ENCODE measurements around the gene IRF9.

The IRF9 gene

GRCh38 chr14:24190416-24190815, 29.4 kb downstream of the IRF9 start:
- TF ChIP-seq REST (IDR thresholded peaks at IDR 0.05; ENCODE audit: insufficient read depth in 1 of 2, low read depth in 2 of 2, low read length in 2 of 2) (no peak), POLR2AphosphoS5 (IDR thresholded peaks at IDR 0.05; ENCODE audit: low read depth, low read length) (no peak), SIN3A (IDR thresholded peaks at IDR 0.05; ENCODE audit: borderline replicate concordance, insufficient read depth, low read length) (no peak), FOXP2 (optimal IDR thresholded peaks at IDR 0.05; ENCODE audit: borderline replicate concordance, extremely low read depth, extremely low read length, insufficient read depth) (no peak), TAF1 (IDR thresholded peaks at IDR 0.05; ENCODE audit: borderline replicate concordance, insufficient read depth, low read length) (no peak)

GRCh38 chr14:24192933-24193332, 31.9 kb downstream of the IRF9 start:
- TF ChIP-seq REST (IDR thresholded peaks at IDR 0.05; ENCODE audit: insufficient read depth in 1 of 2, low read depth in 2 of 2, low read length in 2 of 2), result no peak
- TF ChIP-seq FOXP2 (optimal IDR thresholded peaks at IDR 0.05; ENCODE audit: borderline replicate concordance, extremely low read depth, extremely low read length, insufficient read depth), result no peak
- no peak for TF ChIP-seq POLR2AphosphoS5 (IDR thresholded peaks at IDR 0.05; ENCODE audit: low read depth, low read length)
- no peak for TF ChIP-seq SIN3A (IDR thresholded peaks at IDR 0.05; ENCODE audit: borderline replicate concordance, insufficient read depth, low read length)
- no peak for TF ChIP-seq TAF1 (IDR thresholded peaks at IDR 0.05; ENCODE audit: borderline replicate concordance, insufficient read depth, low read length)

DNA sequence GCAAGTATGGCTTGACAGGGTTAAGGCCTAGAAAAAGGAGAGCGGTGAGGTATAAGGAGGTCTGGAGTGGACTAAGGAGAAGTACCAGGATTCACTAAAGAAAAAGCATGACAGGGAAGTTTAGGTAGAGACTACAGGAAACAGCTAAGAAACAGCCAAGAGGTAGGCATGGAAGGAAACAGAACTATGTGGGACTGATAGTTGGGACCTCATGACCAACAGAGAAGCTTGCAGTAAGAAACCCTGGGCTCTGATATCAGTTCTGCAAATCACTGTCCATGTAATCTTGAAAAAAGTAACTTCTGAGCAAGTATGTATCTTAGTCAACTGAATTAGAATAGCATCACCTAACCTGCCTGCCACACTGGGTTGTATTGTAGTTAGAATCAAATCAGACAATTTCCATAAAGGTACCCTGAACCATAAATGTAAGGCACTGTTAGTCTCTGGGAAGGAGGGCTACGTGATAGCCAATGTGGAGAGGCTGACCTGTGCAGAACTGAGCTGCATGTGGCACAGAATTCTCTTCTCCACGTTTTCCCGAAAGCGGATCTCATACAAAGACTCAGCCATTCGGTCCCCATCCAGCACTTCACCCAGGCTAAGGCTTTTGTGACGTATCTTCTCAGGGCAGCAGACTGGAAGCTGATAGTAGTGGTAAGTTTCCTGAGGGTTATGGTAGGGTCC, 33.3 kb downstream of the IRF9 start:
- TF ChIP-seq REST (IDR thresholded peaks at IDR 0.05; ENCODE audit: insufficient read depth in 1 of 2, low read depth in 2 of 2, low read length in 2 of 2) (no peak), FOXP2 (optimal IDR thresholded peaks at IDR 0.05; ENCODE audit: borderline replicate concordance, extremely low read depth, extremely low read length, insufficient read depth) (no peak), TAF1 (IDR thresholded peaks at IDR 0.05; ENCODE audit: borderline replicate concordance, insufficient read depth, low read length) (no peak), SIN3A (IDR thresholded peaks at IDR 0.05; ENCODE audit: borderline replicate concordance, insufficient read depth, low read length) (no peak), POLR2AphosphoS5 (IDR thresholded peaks at IDR 0.05; ENCODE audit: low read depth, low read length) (no peak)

DNA sequence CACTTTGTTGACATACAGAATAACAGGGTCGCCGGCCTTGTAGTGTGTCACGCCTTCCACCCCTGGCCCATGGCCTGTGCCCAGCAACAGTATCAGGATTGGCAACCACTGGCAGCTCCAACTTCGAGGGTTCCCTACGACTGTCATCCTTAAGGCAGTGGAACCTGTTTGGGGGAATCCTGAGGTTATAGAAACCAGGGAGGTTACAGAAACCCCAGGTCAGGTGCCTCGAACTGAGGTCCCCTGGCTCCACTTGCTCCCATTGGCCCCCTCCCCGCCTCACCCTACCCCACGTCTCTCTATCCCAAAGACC, 33.8 kb downstream of the IRF9 start:
- TF ChIP-seq FOXP2 (optimal IDR thresholded peaks at IDR 0.05; ENCODE audit: borderline replicate concordance, extremely low read depth, extremely low read length, insufficient read depth) (no peak), REST (IDR thresholded peaks at IDR 0.05; ENCODE audit: insufficient read depth in 1 of 2, low read depth in 2 of 2, low read length in 2 of 2) (no peak), POLR2AphosphoS5 (IDR thresholded peaks at IDR 0.05; ENCODE audit: low read depth, low read length) (no peak), SIN3A (IDR thresholded peaks at IDR 0.05; ENCODE audit: borderline replicate concordance, insufficient read depth, low read length) (no peak), TAF1 (IDR thresholded peaks at IDR 0.05; ENCODE audit: borderline replicate concordance, insufficient read depth, low read length) (no peak)

All from PFSK-1 (cell line).